HepG2 (cell line): Measurements from ENCODE around the gene BCAS3. TPM values are rescaled to one million over a fixed set of nuclear protein-coding genes. Genes with fewer than 3 reads are reported as not detected.

Source experiments
- ATAD3A ChIP-seq: sonication (generic); formaldehyde crosslinking; IDR thresholded peaks from 2 replicates; pipeline ENCODE4 v1.4.0; 2020; ENCODE audit warnings: missing genetic modification reagents
- ATF7-NPFF ChIP-seq: sonication (generic); formaldehyde crosslinking; IDR thresholded peaks from 2 replicates; pipeline ENCODE4 v1.8.1; 2023; ENCODE audit warnings: mild to moderate bottlenecking, low read depth, missing genetic modification reagents, moderate library complexity
- HMGA1 ChIP-seq: sonication (generic); formaldehyde crosslinking; conservative IDR thresholded peaks from 2 replicates; pipeline ENCODE4 v1.4.0; 2020; ENCODE audit warnings: missing genetic modification reagents
- POGZ ChIP-seq: sonication (generic); formaldehyde crosslinking; IDR thresholded peaks from 2 replicates; pipeline ENCODE4 v1.4.0; 2020; ENCODE audit warnings: mild to moderate bottlenecking, missing genetic modification reagents
- SMAD1 ChIP-seq: sonication (generic); formaldehyde crosslinking; IDR thresholded peaks from 2 replicates; pipeline ENCODE4 v1.4.0; 2020; ENCODE audit warnings: missing genetic modification reagents, low read depth, mild to moderate bottlenecking, borderline replicate concordance
- SP140L ChIP-seq: sonication (generic); formaldehyde crosslinking; IDR thresholded peaks from 2 replicates; pipeline ENCODE4 v1.4.0; 2020; ENCODE audit warnings: missing genetic modification reagents, borderline replicate concordance
- SRSF9 ChIP-seq: fragments of 200-400 bp; formaldehyde crosslinking; IDR thresholded peaks from 2 replicates; pipeline ENCODE4 v1.6.1; 2018; ENCODE audit warnings: borderline replicate concordance, mild to moderate bottlenecking, low read depth, low read length; ENCODE audit not compliant: insufficient read depth, poor library complexity, severe bottlenecking
- YEATS4 ChIP-seq: sonication (generic); formaldehyde crosslinking; IDR thresholded peaks from 2 replicates; pipeline ENCODE4 v1.4.0; 2020; ENCODE audit warnings: missing genetic modification reagents, borderline replicate concordance
- ZBTB49 ChIP-seq: sonication (generic); formaldehyde crosslinking; IDR thresholded peaks from 2 replicates; pipeline ENCODE4 v1.4.0; 2020; ENCODE audit warnings: missing genetic modification reagents, borderline replicate concordance
- ZFP37 ChIP-seq: sonication (generic); formaldehyde crosslinking; IDR thresholded peaks from 2 replicates; pipeline ENCODE4 v1.4.0; 2020; ENCODE audit warnings: missing genetic modification reagents, borderline replicate concordance
- ZNF101 ChIP-seq: sonication (generic); formaldehyde crosslinking; IDR thresholded peaks from 2 replicates; pipeline ENCODE4 v1.4.0; 2020; ENCODE audit warnings: mild to moderate bottlenecking, low read depth, missing genetic modification reagents, borderline replicate concordance
- ZNF17 ChIP-seq: sonication (generic); formaldehyde crosslinking; IDR thresholded peaks from 2 replicates; pipeline ENCODE4 v1.5.0; 2020; ENCODE audit warnings: mild to moderate bottlenecking, missing genetic modification reagents
- ZNF343 ChIP-seq: sonication (generic); formaldehyde crosslinking; IDR thresholded peaks from 2 replicates; pipeline ENCODE4 v1.4.0; 2020; ENCODE audit warnings: mild to moderate bottlenecking, missing genetic modification reagents
- ZNF350 ChIP-seq: sonication (generic); formaldehyde crosslinking; IDR thresholded peaks from 2 replicates; pipeline ENCODE4 v1.4.0; 2020; ENCODE audit warnings: mild to moderate bottlenecking, low read depth, missing genetic modification reagents, borderline replicate concordance
- ZNF616 ChIP-seq: sonication (generic); formaldehyde crosslinking; IDR thresholded peaks from 2 replicates; pipeline ENCODE4 v1.5.0; 2020; ENCODE audit warnings: low read depth, mild to moderate bottlenecking, missing genetic modification reagents
- ZNF790 ChIP-seq: sonication (generic); formaldehyde crosslinking; IDR thresholded peaks from 2 replicates; pipeline ENCODE4 v1.8.0; 2022; ENCODE audit warnings: missing genetic modification reagents, mild to moderate bottlenecking, borderline replicate concordance
- ZSCAN21 ChIP-seq: sonication (generic); formaldehyde crosslinking; IDR thresholded peaks from 2 replicates; pipeline ENCODE4 v1.8.0; 2022; ENCODE audit warnings: mild to moderate bottlenecking, missing genetic modification reagents, moderate library complexity, borderline replicate concordance
- polyA plus RNA-seq, 8 experiments: library from polyadenylated mRNA; depleted of rRNA in 3 of 8; stranded (reverse) in 7 of 8; unstranded in 1 of 8; fragments of >200 nt; fragmentation: Illumina TruSeq in 4 of 8; extraction: Trizol in 4 of 8; gene quantifications; 2 replicates each; pipeline versions ENCODE4 v1.2.1 to v1.2.3, GENCODE V29; 2011 to 2016; ENCODE audit warnings: low read depth in 4 of 8, missing spikeins in 1 of 8, mixed read lengths in 1 of 8; ENCODE audit not compliant: insufficient read depth in 1 of 8
- total RNA-seq, 5 experiments: library from RNA; depleted of rRNA; stranded (reverse); fragments of >200 nt; fragmentation: Illumina TruSeq; extraction: Trizol; gene quantifications; 2 replicates each; pipeline ENCODE4 v1.2.3, GENCODE V29; 2016; ENCODE audit warnings: low read depth in 1 of 5
- TF ChIP-seq, protein P1 (sequence below): sonication (generic); formaldehyde crosslinking; IDR thresholded peaks from 2 replicates; pipeline ENCODE4 v1.4.0; 2020; ENCODE audit warnings: missing genetic modification reagents, borderline replicate concordance
- TF ChIP-seq, protein P2 (sequence below): sonication (generic); formaldehyde crosslinking; IDR thresholded peaks from 2 replicates; pipeline ENCODE4 v1.5.1; 2020; ENCODE audit warnings: mild to moderate bottlenecking, missing genetic modification reagents, moderate library complexity

The BCAS3 gene
- total and polyA plus RNA-seq, 2 of the 13 experiments (the other 11 are each of a cell fraction or from before 2014, with no cell fraction given): 10.7 to 11.2 TPM

- TF ChIP-seq, protein P1, sequence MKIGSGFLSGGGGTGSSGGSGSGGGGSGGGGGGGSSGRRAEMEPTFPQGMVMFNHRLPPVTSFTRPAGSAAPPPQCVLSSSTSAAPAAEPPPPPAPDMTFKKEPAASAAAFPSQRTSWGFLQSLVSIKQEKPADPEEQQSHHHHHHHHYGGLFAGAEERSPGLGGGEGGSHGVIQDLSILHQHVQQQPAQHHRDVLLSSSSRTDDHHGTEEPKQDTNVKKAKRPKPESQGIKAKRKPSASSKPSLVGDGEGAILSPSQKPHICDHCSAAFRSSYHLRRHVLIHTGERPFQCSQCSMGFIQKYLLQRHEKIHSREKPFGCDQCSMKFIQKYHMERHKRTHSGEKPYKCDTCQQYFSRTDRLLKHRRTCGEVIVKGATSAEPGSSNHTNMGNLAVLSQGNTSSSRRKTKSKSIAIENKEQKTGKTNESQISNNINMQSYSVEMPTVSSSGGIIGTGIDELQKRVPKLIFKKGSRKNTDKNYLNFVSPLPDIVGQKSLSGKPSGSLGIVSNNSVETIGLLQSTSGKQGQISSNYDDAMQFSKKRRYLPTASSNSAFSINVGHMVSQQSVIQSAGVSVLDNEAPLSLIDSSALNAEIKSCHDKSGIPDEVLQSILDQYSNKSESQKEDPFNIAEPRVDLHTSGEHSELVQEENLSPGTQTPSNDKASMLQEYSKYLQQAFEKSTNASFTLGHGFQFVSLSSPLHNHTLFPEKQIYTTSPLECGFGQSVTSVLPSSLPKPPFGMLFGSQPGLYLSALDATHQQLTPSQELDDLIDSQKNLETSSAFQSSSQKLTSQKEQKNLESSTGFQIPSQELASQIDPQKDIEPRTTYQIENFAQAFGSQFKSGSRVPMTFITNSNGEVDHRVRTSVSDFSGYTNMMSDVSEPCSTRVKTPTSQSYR (CRISPR knock-in tag): no peak
- TF ChIP-seq SP140L (CRISPR knock-in tag) (no peak), YEATS4 (no peak), ATF7-NPFF (CRISPR knock-in tag) (no peak), HMGA1 (no peak), ZNF616 (CRISPR knock-in tag) (no peak), ZNF350 (CRISPR knock-in tag) (0 out of 2 replicates have a peak, but pooled peaks have one; percentile 15), POGZ (peak; percentile 72), ATAD3A (CRISPR knock-in tag) (no peak), ZNF101 (CRISPR knock-in tag) (no peak), ZNF343 (CRISPR knock-in tag) (no peak), ZNF790 (no peak), ZBTB49 (CRISPR knock-in tag) (no peak), ZSCAN21 (CRISPR knock-in tag) (no peak), ZFP37 (CRISPR knock-in tag) (no peak), SRSF9 (no peak), ZNF17 (CRISPR knock-in tag) (no peak), SMAD1 (CRISPR knock-in tag) (no peak)
- TF ChIP-seq, protein P2, sequence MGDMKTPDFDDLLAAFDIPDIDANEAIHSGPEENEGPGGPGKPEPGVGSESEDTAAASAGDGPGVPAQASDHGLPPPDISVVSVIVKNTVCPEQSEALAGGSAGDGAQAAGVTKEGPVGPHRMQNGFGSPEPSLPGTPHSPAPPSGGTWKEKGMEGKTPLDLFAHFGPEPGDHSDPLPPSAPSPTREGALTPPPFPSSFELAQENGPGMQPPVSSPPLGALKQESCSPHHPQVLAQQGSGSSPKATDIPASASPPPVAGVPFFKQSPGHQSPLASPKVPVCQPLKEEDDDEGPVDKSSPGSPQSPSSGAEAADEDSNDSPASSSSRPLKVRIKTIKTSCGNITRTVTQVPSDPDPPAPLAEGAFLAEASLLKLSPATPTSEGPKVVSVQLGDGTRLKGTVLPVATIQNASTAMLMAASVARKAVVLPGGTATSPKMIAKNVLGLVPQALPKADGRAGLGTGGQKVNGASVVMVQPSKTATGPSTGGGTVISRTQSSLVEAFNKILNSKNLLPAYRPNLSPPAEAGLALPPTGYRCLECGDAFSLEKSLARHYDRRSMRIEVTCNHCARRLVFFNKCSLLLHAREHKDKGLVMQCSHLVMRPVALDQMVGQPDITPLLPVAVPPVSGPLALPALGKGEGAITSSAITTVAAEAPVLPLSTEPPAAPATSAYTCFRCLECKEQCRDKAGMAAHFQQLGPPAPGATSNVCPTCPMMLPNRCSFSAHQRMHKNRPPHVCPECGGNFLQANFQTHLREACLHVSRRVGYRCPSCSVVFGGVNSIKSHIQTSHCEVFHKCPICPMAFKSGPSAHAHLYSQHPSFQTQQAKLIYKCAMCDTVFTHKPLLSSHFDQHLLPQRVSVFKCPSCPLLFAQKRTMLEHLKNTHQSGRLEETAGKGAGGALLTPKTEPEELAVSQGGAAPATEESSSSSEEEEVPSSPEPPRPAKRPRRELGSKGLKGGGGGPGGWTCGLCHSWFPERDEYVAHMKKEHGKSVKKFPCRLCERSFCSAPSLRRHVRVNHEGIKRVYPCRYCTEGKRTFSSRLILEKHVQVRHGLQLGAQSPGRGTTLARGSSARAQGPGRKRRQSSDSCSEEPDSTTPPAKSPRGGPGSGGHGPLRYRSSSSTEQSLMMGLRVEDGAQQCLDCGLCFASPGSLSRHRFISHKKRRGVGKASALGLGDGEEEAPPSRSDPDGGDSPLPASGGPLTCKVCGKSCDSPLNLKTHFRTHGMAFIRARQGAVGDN (CRISPR knock-in tag): peak; percentile 79
Measured at GRCh38 chr17:61313461-61314326, 636.0 kb downstream of the BCAS3 start (continued).
